ENCODE results near the gene DNAJC2.

Gene DNAJC2, protein sequence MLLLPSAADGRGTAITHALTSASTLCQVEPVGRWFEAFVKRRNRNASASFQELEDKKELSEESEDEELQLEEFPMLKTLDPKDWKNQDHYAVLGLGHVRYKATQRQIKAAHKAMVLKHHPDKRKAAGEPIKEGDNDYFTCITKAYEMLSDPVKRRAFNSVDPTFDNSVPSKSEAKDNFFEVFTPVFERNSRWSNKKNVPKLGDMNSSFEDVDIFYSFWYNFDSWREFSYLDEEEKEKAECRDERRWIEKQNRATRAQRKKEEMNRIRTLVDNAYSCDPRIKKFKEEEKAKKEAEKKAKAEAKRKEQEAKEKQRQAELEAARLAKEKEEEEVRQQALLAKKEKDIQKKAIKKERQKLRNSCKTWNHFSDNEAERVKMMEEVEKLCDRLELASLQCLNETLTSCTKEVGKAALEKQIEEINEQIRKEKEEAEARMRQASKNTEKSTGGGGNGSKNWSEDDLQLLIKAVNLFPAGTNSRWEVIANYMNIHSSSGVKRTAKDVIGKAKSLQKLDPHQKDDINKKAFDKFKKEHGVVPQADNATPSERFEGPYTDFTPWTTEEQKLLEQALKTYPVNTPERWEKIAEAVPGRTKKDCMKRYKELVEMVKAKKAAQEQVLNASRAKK

GRCh38 chr7:103344453-103345149 is at the start of gene DNAJC2:
DNAJC2 (minus strand) TSS chr7:103344767; CDS start chr7:103344622, 145 bp downstream.
- DNase-seq (ENCODE audit: low read depth): peak; percentile 71

DNA sequence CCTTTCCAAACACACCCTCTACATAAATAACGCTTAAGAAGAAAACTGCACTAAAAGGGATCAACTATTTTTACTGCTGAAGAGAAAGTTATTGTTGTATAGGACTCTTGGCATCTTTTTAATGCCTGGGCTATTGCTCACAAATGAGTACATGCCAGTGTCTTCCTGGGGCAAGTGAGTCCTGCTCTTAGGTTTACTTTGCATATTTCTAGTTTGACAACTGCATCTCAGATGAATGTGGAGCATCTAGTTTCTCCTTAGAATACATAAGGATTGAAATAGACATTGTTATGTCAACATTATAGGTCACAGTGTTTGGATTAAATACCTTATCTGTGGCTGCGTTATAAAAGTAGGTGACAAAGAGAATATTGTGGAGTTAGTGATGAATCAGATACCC is 47.4 kb upstream of the DNAJC2 start:
- no peak for DNase-seq (ENCODE audit: low read depth)

DNA sequence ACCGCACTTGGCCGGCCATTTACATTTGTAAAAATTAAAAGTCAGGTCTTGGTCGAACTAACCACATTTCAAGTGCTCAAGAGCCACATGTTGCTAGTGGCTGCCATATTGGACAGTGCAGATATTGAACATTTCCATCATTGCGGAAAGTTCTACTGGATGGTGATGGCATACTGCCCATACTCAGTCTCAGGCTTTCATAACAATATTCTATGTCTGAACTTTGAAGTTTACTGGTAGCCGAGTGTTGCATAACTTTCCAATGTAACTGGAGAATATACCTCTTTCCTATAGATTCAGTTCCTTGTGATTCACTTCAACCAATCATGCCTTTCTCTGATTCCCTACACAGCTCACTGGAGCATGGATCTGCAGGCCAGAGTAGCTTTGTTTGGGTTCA is 46.6 kb upstream of the DNAJC2 start:
- DNase-seq (ENCODE audit: low read depth): no peak

- no peak for DNase-seq (ENCODE audit: low read depth)
These were observed 44.7 kb upstream of the DNAJC2 start for GRCh38 chr7:103389263-103389662.

DNA sequence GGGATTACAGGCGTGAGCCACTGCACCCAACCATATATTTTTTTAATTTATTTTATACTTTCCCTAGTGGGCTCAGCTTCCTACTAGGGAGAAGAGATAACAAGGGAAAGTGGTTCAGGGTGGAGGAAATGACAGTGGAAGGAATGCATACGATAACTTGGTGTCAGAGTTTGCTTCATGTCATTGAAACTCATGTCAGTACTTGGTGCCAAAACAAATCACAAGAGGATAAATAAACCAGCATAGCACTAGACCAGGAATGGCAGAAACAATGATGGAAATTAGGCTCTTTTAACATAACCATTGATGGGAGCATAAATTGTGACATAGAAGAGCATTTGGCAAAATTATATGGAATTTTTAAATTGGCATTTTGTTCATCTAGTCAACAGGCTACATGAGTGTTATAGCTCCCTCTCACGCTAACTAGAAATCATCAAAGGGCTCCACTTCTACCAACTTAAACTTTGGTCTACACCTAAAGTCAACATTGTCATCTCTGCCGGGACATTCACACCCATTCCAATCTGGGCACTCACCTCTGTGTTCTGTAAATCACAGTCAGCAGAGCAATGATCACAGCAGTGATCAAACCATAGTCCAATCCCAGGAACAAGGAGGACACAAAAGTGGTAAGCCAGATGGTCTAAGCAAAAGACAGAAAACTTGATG is 44.0 kb upstream of the DNAJC2 start:
- no peak for DNase-seq (ENCODE audit: low read depth)

DNA sequence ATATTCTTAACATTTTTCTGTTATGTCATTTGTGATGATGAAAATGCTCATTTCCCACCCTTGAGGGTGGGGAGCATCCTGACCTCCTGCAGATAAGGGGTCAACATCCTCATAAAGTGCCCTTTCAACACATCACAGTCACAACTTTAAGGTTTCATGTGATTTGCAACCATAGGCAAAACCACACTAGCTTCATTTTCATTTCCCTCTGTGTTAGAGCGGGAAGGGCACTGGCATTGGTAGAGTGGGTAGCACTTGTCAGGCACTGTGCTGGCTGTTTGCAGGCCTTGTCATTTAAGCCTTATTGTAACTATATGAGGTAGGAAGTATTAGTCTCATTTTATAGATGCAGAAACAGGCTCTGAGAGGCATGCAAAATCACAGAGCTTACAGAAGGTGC is 42.7 kb upstream of the DNAJC2 start:
- no peak for DNase-seq (ENCODE audit: low read depth)

- no peak for DNase-seq (ENCODE audit: low read depth)
These were observed 37.5 kb upstream of the DNAJC2 start for GRCh38 chr7:103382032-103382402.

- DNase-seq (ENCODE audit: low read depth): no peak
These were observed 36.9 kb upstream of the DNAJC2 start for GRCh38 chr7:103381280-103382031.

DNA sequence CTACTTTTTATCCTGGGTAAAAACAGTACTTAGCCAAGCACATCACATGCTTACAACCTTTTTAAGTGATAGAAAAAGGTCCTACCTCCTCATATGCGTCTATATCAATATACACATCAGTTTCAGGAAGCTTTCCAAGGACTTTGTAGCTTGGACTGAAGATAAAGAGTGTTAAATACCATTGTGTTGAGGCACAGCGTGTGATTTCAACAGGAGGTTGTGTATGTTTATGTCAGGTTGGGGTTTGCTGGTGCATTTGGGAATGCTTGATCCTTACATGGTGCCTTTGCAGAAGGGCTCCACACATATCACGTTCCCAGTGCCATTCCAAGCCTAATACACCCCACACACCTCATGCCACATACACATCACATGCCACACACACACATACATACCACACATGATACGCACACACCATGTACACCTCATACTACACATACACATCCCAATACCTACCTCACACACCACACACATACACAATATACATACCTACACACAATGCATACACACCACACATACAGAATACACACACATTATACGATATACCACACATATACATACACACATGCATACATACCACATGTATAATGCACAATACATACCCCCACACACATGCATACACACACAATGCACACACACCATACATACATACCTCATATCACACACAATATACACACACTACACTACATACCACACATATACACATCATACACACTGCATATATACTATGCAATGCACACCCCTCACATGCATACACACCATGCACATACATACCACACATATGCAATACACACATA is 36.0 kb upstream of the DNAJC2 start:
- DNase-seq (ENCODE audit: low read depth): no peak

DNA sequence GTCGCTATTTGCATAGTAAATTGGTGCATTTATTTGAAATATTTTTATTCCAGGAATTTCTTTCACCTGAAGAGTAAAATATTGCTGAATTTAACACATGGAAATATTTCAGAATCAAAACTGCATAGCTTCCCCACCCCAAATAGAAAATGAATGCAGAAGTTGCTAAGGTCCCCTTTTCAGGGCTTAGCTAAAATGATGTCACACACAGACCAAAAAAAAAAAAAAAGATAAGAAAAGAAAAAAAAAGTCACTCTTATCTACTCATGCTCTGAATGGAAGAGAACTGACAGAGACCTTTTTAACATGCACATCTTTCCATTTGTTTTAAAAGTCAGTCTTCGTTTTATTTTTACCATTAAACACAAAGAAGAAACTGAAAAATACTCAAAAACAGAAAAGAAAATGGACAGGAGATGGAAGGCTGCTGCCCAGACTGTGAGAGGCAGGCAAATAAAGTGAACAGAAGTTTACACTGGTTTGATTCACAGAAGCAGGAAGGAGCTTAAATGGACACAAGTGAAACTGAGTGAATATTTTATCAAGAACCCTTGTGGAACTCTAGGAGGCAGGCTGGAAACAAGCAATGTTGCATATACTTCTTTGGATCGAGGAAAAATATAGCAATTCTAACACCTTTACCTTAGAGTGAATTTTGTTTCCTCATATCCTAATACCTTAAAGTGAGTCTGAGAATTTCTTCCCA is 34.9 kb upstream of the DNAJC2 start:
- no peak for DNase-seq (ENCODE audit: low read depth)

GRCh38 chr7:103373866-103374643 is 29.5 kb upstream of the DNAJC2 start:
- no peak for DNase-seq (ENCODE audit: low read depth)

DNA sequence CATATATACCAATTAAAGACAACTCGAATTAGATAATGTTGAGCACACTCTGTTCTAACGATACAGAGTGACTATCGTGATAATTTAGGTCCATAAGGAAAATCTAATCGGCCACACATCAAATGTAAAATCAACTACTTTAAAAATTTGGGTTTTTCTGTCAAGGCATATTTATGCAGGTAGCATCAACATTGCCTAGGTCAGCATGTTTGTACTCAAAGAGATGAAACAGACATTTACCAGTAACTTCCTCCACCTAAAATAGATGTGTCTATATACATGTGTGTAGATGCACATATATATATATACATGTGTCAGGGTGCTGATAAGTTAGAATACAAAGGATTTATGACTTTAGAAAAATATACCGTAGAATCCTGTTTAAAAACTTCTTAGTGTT is 24.9 kb upstream of the DNAJC2 start:
- no peak for DNase-seq (ENCODE audit: low read depth)

GRCh38 chr7:103349805-103350204 is 5.2 kb upstream of the DNAJC2 start:
- no peak for DNase-seq (ENCODE audit: low read depth)

DNA sequence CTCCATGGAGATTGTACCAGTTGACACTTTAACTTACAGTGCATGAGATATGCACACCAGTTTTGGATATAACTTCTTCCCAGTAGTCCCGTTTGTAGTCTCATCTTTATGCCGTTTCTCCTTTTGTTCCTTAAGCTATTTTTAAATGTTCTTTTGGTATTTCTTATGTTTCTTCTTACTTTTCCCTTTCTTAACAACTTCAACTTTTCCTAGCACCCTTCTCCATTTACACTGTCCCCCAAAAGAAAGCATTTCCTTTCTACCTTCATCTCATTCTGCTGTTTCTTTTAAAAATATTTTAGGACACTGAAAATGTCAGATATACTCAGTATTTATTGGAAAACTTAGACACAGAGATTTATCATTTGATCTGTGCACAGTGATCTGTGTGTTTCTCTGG is 4.4 kb upstream of the DNAJC2 start:
- DNase-seq (ENCODE audit: low read depth): no peak

DNA sequence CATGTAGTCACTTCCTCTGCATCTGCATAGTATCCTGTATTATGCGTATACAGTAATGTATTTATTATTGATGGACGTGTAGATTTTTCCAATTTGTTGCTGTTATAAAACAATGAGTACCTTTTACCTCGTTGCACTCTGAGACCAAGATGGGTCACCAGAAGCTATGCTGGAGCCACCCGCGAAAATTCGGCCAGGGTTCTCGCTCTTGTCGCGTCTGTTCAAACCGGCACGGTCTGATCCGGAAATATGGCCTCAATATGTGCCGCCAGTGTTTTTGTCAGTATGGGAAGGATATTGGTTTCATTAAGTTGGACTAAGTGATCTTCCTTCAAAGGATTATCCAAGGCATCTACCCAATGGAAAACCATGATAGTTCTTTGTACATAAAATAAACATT is 3.9 kb upstream of the DNAJC2 start:
- DNase-seq (ENCODE audit: low read depth): no peak

GRCh38 chr7:103347507-103348267 is 3.1 kb upstream of the DNAJC2 start, which contains the start of gene PSMC2:
PSMC2 (plus strand) TSS chr7:103347643; CDS start chr7:103347712, 69 bp downstream.
- peak; percentile 71 for DNase-seq (ENCODE audit: low read depth)

DNA sequence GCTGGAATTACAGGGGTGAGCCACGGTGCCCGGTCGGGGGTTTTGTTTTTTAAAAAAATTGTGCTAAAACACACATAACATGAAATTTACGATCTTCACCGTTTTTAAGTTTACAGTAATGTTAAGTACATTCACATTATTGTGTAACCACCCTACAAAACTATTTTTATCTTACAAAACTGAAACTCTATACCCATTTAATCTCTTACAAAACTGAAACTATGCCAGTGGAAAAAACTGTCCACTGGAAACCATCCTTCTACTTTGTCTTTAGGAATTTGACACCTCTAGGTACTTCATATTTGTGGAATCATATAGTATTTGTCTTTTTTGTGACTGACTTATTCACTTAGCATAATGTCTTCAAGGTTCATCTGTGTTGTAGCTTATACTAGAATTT is 1.8 kb upstream of the DNAJC2 start:
- no peak for DNase-seq (ENCODE audit: low read depth)

- peak; percentile 5 for DNase-seq (ENCODE audit: low read depth)
These were observed 662 bp downstream of the DNAJC2 start for GRCh38 chr7:103343758-103344452.
